K562 (cell line): ENCODE data around the gene SPIN1. TPM values are rescaled to one million over a fixed set of nuclear protein-coding genes. Genes with fewer than 3 reads are reported as not detected.

ENCODE experiments used
- ATAC-seq: fragments of 200-7000 bp; cut with Tn5 transposase; 3 replicates; pipeline ENCODE4 v1.9.1; 2020; ENCODE audit warnings: moderate library complexity
- BruUV-seq: library from RNA; stranded (reverse); fragments of 400-500 nt; replicated peaks from 2 replicates; lab custom pipeline; 2021; lab: Mats Ljungman, UMichigan
- CTCF ChIA-PET: fragments of 300-600 bp; formaldehyde crosslinking; extraction: SDS; loops from one replicate; lab custom pipeline; 2021; ENCODE audit warnings: low intra/inter-chr PET ratio; lab: Yijun Ruan, JAX
- POLR2A ChIA-PET: fragments of 300-600, 350-650 bp; sonication (Branson Sonifier 250); formaldehyde crosslinking; extraction: SDS; loops from one replicate; lab custom pipeline; 2021; ENCODE audit warnings: antibody characterized with exemption, inconsistent platforms; lab: Yijun Ruan, JAX
- DNase-seq, 4 experiments: peaks; one replicate each; pipeline versions ENCODE4 v3.0.0 to v3.0.0-alpha.2; 2011 to 2018; ENCODE audit warnings: low spot score in 3 of 4, mixed read lengths in 3 of 4; ENCODE audit errors: extremely low read depth in 1 of 4
- FAIRE-seq: peaks from 2 replicates; lab custom pipeline; 2011; peaks lifted over from hg19 to GRCh38; lab: Jason Lieb, UNC
- H2AFZ ChIP-seq: 2 replicates; pipeline ENCODE4 v1.6.0; 2011; ENCODE audit warnings: low read depth, low read length, control low read depth, inconsistent platforms
- H3K27ac ChIP-seq: fragments of 200-600 bp; 3 replicates; pipeline ENCODE4 v1.8.0; 2011; ENCODE audit warnings: low read depth, mild to moderate bottlenecking, control low read depth, inconsistent platforms, low read length, moderate library complexity, mixed read lengths; ENCODE audit errors: extremely low read depth
- H3K27me3 ChIP-seq, 2 experiments: fragments of 300-600 bp in 1 of 2; 2 replicates in 1 of 2; 3 replicates in 1 of 2; pipeline versions ENCODE4 v1.6.0 to v1.8.0; 2011; ENCODE audit warnings: inconsistent platforms in 2 of 2, low read length in 2 of 2, mild to moderate bottlenecking in 1 of 2, mixed read lengths in 1 of 2, moderate library complexity in 1 of 2; ENCODE audit not compliant: control insufficient read depth in 2 of 2, insufficient read depth in 2 of 2
- H3K36me3 ChIP-seq: fragments of 300-600 bp; 3 replicates; pipeline ENCODE4 v1.8.0; 2011; ENCODE audit warnings: mild to moderate bottlenecking, low read length, inconsistent platforms; ENCODE audit not compliant: control insufficient read depth, insufficient read depth
- H3K4me1 ChIP-seq, 2 experiments: fragments of 200-600 bp in 1 of 2; replicated peaks in 1 of 2; 2 replicates in 1 of 2; 3 replicates in 1 of 2; pipeline versions ENCODE4 v1.5.1 to v1.8.0; 2011; ENCODE audit warnings: inconsistent platforms in 2 of 2, low read length in 2 of 2, mild to moderate bottlenecking in 1 of 2, mixed read lengths in 1 of 2, moderate library complexity in 1 of 2; ENCODE audit not compliant: control insufficient read depth in 2 of 2, insufficient read depth in 2 of 2
- H3K4me2 ChIP-seq: 2 replicates; pipeline ENCODE4 v1.6.1; 2011; ENCODE audit warnings: low read length, control low read depth, inconsistent platforms, mixed read lengths; ENCODE audit not compliant: insufficient read depth
- H3K4me3 ChIP-seq: fragments of 200-600 bp; sonication (generic), shearing (Covaris generic); 2 replicates; pipeline ENCODE4 v1.5.1; 2016; ENCODE audit warnings: control low read depth, inconsistent platforms
- H3K79me2 ChIP-seq: fragments of 200-600 bp; 3 replicates; pipeline ENCODE4 v1.8.0; 2011; ENCODE audit warnings: low read length, inconsistent platforms; ENCODE audit not compliant: control insufficient read depth, insufficient read depth
- H3K9ac ChIP-seq, 2 experiments: 2 replicates each; pipeline versions ENCODE4 v1.6.0 to v1.6.1; 2011; ENCODE audit warnings: low read depth in 2 of 2, low read length in 2 of 2, control low read depth in 1 of 2, inconsistent platforms in 1 of 2, mild to moderate bottlenecking in 1 of 2, mixed read lengths in 1 of 2; ENCODE audit not compliant: insufficient read depth in 1 of 2
- H3K9me1 ChIP-seq: one replicate; pipeline ENCODE4 v1.6.0; 2011; ENCODE audit warnings: inconsistent platforms, mild to moderate bottlenecking, low read length, moderate library complexity; ENCODE audit not compliant: control insufficient read depth, insufficient read depth
- H3K9me3 ChIP-seq: replicated peaks from 2 replicates; pipeline ENCODE4 v1.5.1; 2011; ENCODE audit warnings: low read depth, low read length, inconsistent platforms; ENCODE audit not compliant: control insufficient read depth, insufficient read depth
- H4K20me1 ChIP-seq: replicated peaks from 2 replicates; pipeline ENCODE4 v1.6.1; 2011; ENCODE audit warnings: low read length, inconsistent platforms, mixed read lengths; ENCODE audit not compliant: control insufficient read depth, insufficient read depth
- ARHGAP35 ChIP-seq: fragments of 450-650 bp; IDR thresholded peaks from 2 replicates; pipeline ENCODE4 v1.6.1; 2018; ENCODE audit not compliant: partially characterized antibody
- CHD1 ChIP-seq: fragments of 200-600 bp; sonication (generic); IDR thresholded peaks from one replicate; pipeline ENCODE4 v1.6.1; 2012; ENCODE audit warnings: mild to moderate bottlenecking, moderate library complexity, low read length, inconsistent platforms
- ELF4 ChIP-seq: fragments of 450-650 bp; formaldehyde crosslinking; IDR thresholded peaks from 2 replicates; pipeline ENCODE4 v1.4.0; 2022; ENCODE audit warnings: missing genetic modification characterization
- GTF2A2 ChIP-seq: IDR thresholded peaks from 2 replicates; pipeline ENCODE4 v1.6.1; 2016; ENCODE audit warnings: mild to moderate bottlenecking, missing genetic modification characterization, missing compliant biosample characterization
- HOXB6 ChIP-seq: fragments of 250-450 bp; sonication (Bioruptor Pico); IDR thresholded peaks from 2 replicates; pipeline ENCODE4 v1.5.1; 2022; ENCODE audit warnings: mild to moderate bottlenecking, borderline replicate concordance
- LEF1 ChIP-seq: fragments of 450-650 bp; IDR thresholded peaks from 2 replicates; pipeline ENCODE4 v1.6.1; 2016; ENCODE audit warnings: mild to moderate bottlenecking
- NFXL1 ChIP-seq: fragments of 450-650 bp; formaldehyde crosslinking; IDR thresholded peaks from 2 replicates; pipeline ENCODE4 v1.4.0; 2021; ENCODE audit warnings: mild to moderate bottlenecking
- POLR2B ChIP-seq: fragments of 450-650 bp; IDR thresholded peaks from 2 replicates; pipeline ENCODE4 v1.6.1; 2018; ENCODE audit warnings: low read depth; ENCODE audit not compliant: partially characterized antibody
- PTRF ChIP-seq: fragments of 450-650 bp; IDR thresholded peaks from 2 replicates; pipeline ENCODE4 v1.6.1; 2016; ENCODE audit warnings: mild to moderate bottlenecking, missing genetic modification characterization, missing compliant biosample characterization
- THRAP3 ChIP-seq: fragments of 450-650 bp; IDR thresholded peaks from 2 replicates; pipeline ENCODE4 v1.6.1; 2016; ENCODE audit warnings: mild to moderate bottlenecking, inconsistent platforms, borderline replicate concordance
- XRCC4 ChIP-seq: IDR thresholded peaks from one replicate; pipeline ENCODE4 v1.6.1; 2011; ENCODE audit not compliant: insufficient read depth, insufficient read length; ENCODE audit errors: extremely low read depth
- XRCC5 ChIP-seq: fragments of 200-400 bp; formaldehyde crosslinking; IDR thresholded peaks from 2 replicates; pipeline ENCODE4 v1.6.1; 2017; ENCODE audit warnings: low read depth, mild to moderate bottlenecking, low read length
- ZBTB49 ChIP-seq: sonication (generic); formaldehyde crosslinking; IDR thresholded peaks from 2 replicates; pipeline ENCODE4 v1.8.0; 2022; ENCODE audit warnings: missing genetic modification reagents, mild to moderate bottlenecking, borderline replicate concordance
- ZHX1 ChIP-seq: fragments of 150-350 bp; conservative IDR thresholded peaks from 2 replicates; pipeline ENCODE4 v1.6.1; 2014; ENCODE audit warnings: low read length
- ZNF282 ChIP-seq: sonication (generic); formaldehyde crosslinking; IDR thresholded peaks from 2 replicates; pipeline ENCODE4 v1.8.1; 2023; ENCODE audit warnings: missing genetic modification reagents
- ZNF639 ChIP-seq, 2 experiments: fragments of 200-800 bp in 1 of 2; sonication (Bioruptor generic) in 1 of 2; sonication (generic) in 1 of 2; formaldehyde crosslinking in 1 of 2; IDR thresholded peaks in 1 of 2; conservative IDR thresholded peaks in 1 of 2; 2 replicates each; pipeline versions ENCODE4 v1.5.0 to v1.6.1; 2016 to 2020; ENCODE audit warnings: missing compliant biosample characterization in 1 of 2, missing genetic modification characterization in 1 of 2, missing genetic modification reagents in 1 of 2
- WGBS: fragments of 100-300 bp; shearing (Covaris generic); methylation state at CpG from one replicate; pipeline ENCODE4 v1.1.6; 2016; ENCODE audit warnings: low coverage, mixed read lengths; ENCODE audit not compliant: insufficient coverage; ENCODE audit errors: missing lambda C conversion rate; 5-methylcytosine and 5-hydroxymethylcytosine counted together
- in situ Hi-C: fragments of 300-500 bp; cut with MboI; formaldehyde crosslinking; loops from 4 replicates; pipeline ENCODE4 v1.15.0; 2018; ENCODE audit warnings: inconsistent platforms, mixed read lengths
- intact Hi-C: fragments of 100-400 bp; cut with micrococcal nuclease; formaldehyde crosslinking; loops from 2 replicates; pipeline ENCODE4 v1.14.2; 2022
- polyA plus RNA-seq, 8 experiments: library from polyadenylated mRNA; depleted of rRNA in 4 of 8; stranded (reverse) in 5 of 8; unstranded in 3 of 8; fragments of >200 nt; fragmentation: Nextera tagmentation in 2 of 8; fragmentation: Illumina TruSeq in 1 of 8; extraction: Ambion mirVana in 2 of 8; extraction: Trizol in 1 of 8; gene quantifications; 2 replicates each; pipeline versions ENCODE4 v1.2.1 to v1.2.3, GENCODE V29; 2011 to 2014; ENCODE audit warnings: inconsistent platforms in 1 of 8, missing spikeins in 1 of 8
- total RNA-seq, 7 experiments: library from RNA; depleted of rRNA in 6 of 7; stranded (reverse); fragments of >200 nt in 6 of 7; fragmentation: Illumina TruSeq in 2 of 7; extraction: Trizol in 2 of 7; gene quantifications; 2 replicates each; pipeline versions ENCODE4 v1.2.1 to v1.2.3, GENCODE V29; 2011 to 2021; ENCODE audit warnings: low replicate concordance in 1 of 7

SPIN1 gene
- total and polyA plus RNA-seq, 9 of the 15 experiments (the other 6 are each of a cell fraction or from before 2014, with no cell fraction given) = 7.4 to 25.7 (median 15.6) TPM

- Histone ChIP-seq H3K4me2 (no peak overlapping the region), H3K9me1 (no peaks in the 10 kb centered on the region), H3K9me3 (no peaks in the 10 kb centered on the region), H3K27me3 (no peaks in the 10 kb centered on the region), H3K4me1 (no peaks in the 10 kb centered on the region; a peak in 2 of 5 replicates), H3K4me3 (no peak overlapping the region), H3K36me3 (peaks cover 6% of the 10 kb centered on the region; the same call in 1 of the 3 replicates), H3K9ac (no peak overlapping the region), H3K27ac (no peak overlapping the region), H3K79me2 (no peaks in the 10 kb centered on the region), H4K20me1 (no peaks in the 10 kb centered on the region), H2AFZ (no peak overlapping the region)
- in situ Hi-C loops = no loop called here
- WGBS = 88% methylated on average over 9 of the region's 13 CpGs
- DNase-seq (no peak), ATAC-seq (no peak), FAIRE-seq (no peak)
- CTCF ChIA-PET = no interaction called here
- intact Hi-C loops = no loop called here
- POLR2A ChIA-PET = no interaction called here
- BruUV-seq = no TSS peak
- TF ChIP-seq ELF4 (CRISPR knock-in tag) = no peak
- no peak for TF ChIP-seq LEF1
- TF ChIP-seq GTF2A2 (tag) = no peak
- no peak for TF ChIP-seq ZBTB49 (CRISPR knock-in tag)
- TF ChIP-seq HOXB6 (CRISPR knock-in tag) = no peak
- no peak for TF ChIP-seq XRCC5
- no peak for TF ChIP-seq ARHGAP35
- TF ChIP-seq ZNF282 (CRISPR knock-in tag) = no peak
- TF ChIP-seq PTRF (tag) = no peak
- TF ChIP-seq ZNF639 (CRISPR knock-in tag; conservative IDR thresholded peaks at IDR 0.05 in 1 of 2, IDR thresholded peaks at IDR 0.05 in 1 of 2) = no peak
- no peak for TF ChIP-seq THRAP3
- no peak for TF ChIP-seq NFXL1 (CRISPR knock-in tag)
- TF ChIP-seq CHD1 = no peak
- no peak for TF ChIP-seq POLR2B
- no peak for TF ChIP-seq ZHX1
- no peak for TF ChIP-seq XRCC4
Observed at GRCh38 chr9:88437210-88438146, 49.2 kb downstream of the SPIN1 start.
